ENCODE results near the gene CDC25A.

DNA sequence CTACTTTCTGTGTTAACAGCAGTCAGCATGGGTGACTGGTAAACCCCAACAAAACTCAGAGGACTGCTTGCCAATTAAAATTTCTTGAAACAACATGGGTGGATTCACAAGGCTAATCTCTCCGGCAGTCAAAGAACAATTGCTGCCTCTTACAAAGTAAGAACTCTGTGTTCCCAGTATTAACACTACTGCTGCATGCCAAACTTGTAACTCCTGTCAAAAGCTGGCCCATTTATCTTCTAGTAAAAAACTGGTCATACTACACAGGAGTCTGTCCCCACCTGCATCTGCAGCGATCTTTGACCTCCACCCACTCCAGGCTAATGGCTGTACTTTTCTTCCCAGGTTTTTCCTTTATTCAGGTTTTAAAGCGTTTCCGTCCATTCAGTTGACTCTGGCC, 44.0 kb upstream of the CDC25A start:
- TF ChIP-seq EZH2phosphoT487 (IDR thresholded peaks at IDR 0.05; ENCODE audit: borderline replicate concordance, low read length) (no peak), CTCF (IDR thresholded peaks at IDR 0.05; ENCODE audit: low read depth, low read length, poor library complexity, severe bottlenecking) (no peak)

All from DOHH2 (cell line).